ENCODE results near the gene TBC1D22A.

DNA sequence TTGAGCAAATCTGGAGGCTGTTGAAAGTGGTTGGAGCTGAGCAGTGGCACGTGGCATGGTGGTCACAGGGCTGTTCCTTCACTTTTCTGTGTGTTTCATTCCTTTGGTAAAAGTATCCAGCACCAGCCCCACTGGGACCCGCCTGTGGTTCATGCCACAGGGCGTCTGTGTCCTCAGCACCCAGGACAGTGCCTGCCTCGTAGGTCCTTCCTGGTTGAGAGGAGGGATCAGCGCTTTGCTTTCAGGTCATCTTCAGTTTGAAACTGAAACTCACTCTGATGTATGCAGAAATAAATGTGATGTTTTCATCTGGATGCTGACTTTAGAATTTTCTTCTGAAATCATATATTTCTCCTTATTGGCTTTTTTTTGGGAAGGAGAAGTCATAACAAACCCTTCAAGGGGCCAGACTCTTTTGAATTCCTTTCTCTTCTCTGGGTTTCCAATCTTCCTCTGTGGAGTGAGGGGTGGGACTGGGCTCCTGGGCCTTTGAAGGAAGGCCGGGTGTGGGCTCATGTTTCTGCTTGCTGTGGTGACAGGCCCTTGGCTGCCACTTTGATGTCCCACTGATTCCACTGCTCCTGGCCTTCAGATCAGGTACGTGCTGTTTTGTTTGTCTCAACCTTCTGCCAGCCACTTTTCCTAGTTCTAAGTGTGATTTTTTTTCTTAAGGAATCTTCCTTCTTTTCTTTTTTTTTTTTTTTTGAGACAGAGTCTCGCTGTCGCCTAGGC, 26.2 kb downstream of the TBC1D22A start:
- no peak for TF ChIP-seq EZH2 (IDR thresholded peaks at IDR 0.05)
- TF ChIP-seq, protein P1, sequence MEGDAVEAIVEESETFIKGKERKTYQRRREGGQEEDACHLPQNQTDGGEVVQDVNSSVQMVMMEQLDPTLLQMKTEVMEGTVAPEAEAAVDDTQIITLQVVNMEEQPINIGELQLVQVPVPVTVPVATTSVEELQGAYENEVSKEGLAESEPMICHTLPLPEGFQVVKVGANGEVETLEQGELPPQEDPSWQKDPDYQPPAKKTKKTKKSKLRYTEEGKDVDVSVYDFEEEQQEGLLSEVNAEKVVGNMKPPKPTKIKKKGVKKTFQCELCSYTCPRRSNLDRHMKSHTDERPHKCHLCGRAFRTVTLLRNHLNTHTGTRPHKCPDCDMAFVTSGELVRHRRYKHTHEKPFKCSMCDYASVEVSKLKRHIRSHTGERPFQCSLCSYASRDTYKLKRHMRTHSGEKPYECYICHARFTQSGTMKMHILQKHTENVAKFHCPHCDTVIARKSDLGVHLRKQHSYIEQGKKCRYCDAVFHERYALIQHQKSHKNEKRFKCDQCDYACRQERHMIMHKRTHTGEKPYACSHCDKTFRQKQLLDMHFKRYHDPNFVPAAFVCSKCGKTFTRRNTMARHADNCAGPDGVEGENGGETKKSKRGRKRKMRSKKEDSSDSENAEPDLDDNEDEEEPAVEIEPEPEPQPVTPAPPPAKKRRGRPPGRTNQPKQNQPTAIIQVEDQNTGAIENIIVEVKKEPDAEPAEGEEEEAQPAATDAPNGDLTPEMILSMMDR (IDR thresholded peaks at IDR 0.05) = no peak
- TF ChIP-seq EZH2phosphoT487 (IDR thresholded peaks at IDR 0.05) = no peak

All from neural progenitor cell (in vitro differentiated cells).